Measurements from ENCODE around the gene C4orf36.

C4orf36 gene

DNA sequence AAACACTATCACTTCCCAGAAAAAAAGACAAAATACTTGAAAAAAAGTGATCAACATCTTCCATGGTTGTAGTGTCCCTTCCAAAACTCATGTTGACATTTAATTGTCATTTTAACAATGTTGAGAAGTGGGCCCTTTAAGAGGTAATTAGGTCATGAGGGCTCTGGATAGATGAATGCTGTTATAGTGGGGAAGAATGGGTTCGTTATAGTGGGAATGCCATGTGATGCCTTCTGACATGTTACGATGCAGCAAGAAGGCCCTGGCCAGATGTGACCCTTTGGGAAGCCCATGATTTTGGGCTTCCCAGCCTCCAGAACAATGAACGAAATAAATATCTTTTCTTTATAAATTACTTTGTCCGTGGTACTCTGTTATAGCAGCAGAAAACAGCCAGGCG lies 39.0 kb downstream of the C4orf36 start:
- TF ChIP-seq, protein P1, sequence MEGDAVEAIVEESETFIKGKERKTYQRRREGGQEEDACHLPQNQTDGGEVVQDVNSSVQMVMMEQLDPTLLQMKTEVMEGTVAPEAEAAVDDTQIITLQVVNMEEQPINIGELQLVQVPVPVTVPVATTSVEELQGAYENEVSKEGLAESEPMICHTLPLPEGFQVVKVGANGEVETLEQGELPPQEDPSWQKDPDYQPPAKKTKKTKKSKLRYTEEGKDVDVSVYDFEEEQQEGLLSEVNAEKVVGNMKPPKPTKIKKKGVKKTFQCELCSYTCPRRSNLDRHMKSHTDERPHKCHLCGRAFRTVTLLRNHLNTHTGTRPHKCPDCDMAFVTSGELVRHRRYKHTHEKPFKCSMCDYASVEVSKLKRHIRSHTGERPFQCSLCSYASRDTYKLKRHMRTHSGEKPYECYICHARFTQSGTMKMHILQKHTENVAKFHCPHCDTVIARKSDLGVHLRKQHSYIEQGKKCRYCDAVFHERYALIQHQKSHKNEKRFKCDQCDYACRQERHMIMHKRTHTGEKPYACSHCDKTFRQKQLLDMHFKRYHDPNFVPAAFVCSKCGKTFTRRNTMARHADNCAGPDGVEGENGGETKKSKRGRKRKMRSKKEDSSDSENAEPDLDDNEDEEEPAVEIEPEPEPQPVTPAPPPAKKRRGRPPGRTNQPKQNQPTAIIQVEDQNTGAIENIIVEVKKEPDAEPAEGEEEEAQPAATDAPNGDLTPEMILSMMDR (IDR thresholded peaks at IDR 0.05), result no peak
- Histone ChIP-seq H3K27ac (no peak overlapping the region), H3K4me3 (no peak overlapping the region)
- DNase-seq (ENCODE audit: low spot score), result no peak

DNA sequence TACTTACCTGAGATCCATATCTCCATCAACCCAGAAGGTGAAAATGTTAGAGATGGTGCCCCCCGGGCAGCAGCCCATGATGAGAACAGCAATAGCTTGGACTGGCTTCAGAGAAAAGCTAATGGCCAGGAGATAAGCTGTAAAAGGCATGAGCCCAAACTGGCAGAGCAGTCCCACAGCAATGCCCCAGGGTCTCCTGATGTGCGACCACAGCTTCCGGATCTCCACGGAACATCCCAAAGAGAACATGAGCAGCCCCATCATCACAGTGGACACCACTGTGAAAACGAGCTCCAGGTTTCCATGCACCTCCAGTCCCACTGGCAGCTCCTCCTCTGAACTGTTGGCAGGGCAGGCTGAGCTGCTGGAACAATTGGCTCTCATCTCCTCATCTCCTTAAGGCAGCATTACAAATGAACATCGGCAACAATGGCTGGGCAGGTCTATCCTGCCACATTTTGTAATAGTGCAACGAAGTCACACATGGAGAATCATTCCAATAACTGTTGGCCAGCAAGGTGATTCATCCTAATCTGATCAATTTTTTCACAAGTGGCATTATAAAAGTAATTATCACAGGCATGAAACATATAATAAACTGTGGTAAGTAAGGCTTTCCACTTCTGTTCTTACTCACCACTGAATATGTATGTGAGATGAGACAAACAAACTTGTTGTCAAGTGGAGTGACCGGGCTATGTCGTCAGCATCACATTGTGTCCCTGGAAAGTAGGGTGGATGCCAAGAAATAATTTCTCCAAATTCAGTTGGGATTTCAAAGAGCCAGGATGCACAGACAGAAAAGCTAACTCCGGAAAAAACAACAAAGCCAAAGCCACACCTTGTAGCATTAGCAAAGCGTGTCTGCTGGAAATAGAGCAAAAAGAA lies 43.2 kb downstream of the C4orf36 start, which contains the start of gene SLC10A6:
Gene SLC10A6 (minus strand): TSS at position 653 of the 888 bp plus-strand sequence. CDS start 269 bp downstream, at position 384.
- TF ChIP-seq, protein P1 (IDR thresholded peaks at IDR 0.05), result no peak
- Histone ChIP-seq H3K27ac (peak within 1 kb of the TSS in 1 of 2 donors; percentile 50), H3K4me3 (peak within 1 kb of the TSS; percentile 33)
- DNase-seq (ENCODE audit: low spot score), result no peak

DNA sequence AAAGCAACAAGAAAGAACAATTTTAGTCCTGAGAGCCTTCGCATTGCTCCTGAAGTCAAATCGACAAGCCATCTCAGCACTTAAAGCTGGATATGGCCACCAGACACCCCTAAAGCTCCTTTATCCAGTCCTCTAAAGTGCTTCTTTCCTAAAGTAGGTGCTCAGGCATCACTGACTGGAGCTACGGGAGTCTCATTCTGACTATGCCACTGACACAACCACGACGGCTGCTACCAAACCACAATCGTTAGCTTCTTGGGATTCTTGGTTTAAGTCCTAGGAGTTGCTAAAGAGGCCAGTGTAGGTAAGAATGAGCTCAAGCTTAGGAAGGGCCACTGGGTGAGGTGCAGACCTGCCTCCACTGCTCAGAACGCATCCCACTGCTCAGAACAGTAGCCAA lies 44.1 kb downstream of the C4orf36 start:
- peak overlapping the region in 1 of 2 donors; percentile 50 for H3K27ac ChIP-seq
- H3K4me3 ChIP-seq, result peak overlapping the region; percentile 33
- TF ChIP-seq, protein P1 (IDR thresholded peaks at IDR 0.05), result no peak
- DNase-seq (ENCODE audit: low spot score), result no peak

DNA sequence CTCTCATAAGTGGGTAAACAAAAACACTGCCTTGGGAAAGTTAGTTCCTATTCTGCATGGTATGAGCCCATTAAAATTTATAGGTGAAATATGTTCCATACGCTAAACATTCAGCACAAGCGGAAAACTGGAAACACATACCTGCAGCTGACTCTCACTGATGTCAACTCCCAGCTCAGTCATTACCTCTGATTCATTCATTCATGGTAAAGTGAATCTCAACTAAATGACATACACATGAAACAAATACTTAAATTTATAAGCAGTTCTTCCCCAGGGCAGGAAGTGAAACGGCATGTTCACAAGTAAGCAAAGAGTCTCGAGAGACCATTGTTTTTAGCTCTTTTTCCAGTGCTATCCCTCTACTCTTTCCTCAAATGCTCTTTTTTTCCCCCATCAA lies 44.7 kb downstream of the C4orf36 start:
- TF ChIP-seq, protein P1 (IDR thresholded peaks at IDR 0.05), result no peak
- DNase-seq (ENCODE audit: low spot score), result no peak
- H3K27ac ChIP-seq, result peak overlapping the region in 1 of 2 donors; percentile 50
- peak overlapping the region; percentile 33 for H3K4me3 ChIP-seq

DNA sequence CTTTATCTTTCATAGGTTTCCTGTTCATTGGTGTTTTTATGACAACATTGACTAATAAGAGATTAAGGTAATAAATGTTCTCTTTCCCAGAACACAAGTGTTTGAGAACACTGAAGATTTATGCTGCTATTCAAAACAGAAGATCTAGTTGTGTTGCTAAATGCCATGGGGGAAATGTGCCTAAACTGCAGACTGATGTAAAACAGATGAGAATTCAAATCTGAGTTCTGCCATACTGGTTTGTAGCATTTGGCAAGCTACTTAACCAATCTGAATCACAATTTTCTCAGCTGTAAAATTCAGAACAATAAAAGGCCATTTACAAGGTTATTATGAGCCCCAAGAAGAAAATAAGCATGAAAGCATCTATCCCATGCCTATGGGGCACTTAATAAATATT lies 45.3 kb downstream of the C4orf36 start:
- H3K4me3 ChIP-seq, result no peak overlapping the region
- no peak for DNase-seq (ENCODE audit: low spot score)
- H3K27ac ChIP-seq, result no peak overlapping the region
- TF ChIP-seq, protein P1 (IDR thresholded peaks at IDR 0.05), result no peak

DNA sequence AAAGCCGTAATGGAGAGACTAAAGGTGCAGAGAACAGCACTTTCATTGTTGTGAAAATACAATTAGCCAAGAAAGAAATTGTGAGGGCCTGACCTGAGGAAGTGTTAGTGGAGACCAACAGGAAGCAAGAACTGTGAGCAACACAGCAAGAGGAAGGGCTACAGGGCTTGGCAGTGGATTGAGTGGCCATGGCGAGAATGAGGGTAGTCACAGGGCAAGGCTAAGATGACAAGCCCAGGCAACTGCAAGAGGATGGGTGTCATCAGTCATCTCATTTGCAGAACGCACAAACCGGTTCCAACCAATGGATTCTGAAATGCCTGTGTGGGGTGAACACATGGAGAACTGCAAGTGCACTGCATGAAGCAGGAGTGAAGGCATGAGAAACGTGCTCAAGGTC lies 46.6 kb downstream of the C4orf36 start:
- TF ChIP-seq, protein P1 (IDR thresholded peaks at IDR 0.05), result no peak
- Histone ChIP-seq H3K27ac (no peak overlapping the region), H3K4me3 (no peak overlapping the region)
- no peak for DNase-seq (ENCODE audit: low spot score)

DNA sequence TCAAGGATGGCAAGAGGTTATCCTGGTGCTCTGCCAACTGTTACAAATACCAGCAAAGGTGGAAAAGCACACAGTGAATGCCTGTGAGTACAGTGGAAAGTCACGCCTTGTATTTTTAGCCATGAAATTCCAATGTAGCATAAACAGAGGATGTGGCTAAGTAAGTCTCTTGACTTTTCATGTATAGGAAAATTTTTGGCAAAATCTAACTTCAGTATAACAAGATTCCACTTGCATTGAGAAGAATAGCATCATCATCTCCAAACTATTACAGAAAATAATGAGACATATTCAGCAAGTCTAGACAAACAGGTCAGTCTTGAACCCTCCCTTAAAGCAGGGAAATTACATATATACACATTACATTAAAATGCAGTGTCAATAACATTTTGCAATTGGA lies 50.9 kb downstream of the C4orf36 start:
- TF ChIP-seq, protein P1 (IDR thresholded peaks at IDR 0.05), result no peak
- no peak overlapping the region for H3K4me3 ChIP-seq
- no peak for DNase-seq (ENCODE audit: low spot score)
- H3K27ac ChIP-seq, result no peak overlapping the region
